Placental pericyte (primary cell): ENCODE results near the gene HERPUD1. TPM values are rescaled to one million over a fixed set of nuclear protein-coding genes. Genes with fewer than 3 reads are reported as not detected.

Experiments
- total RNA-seq: library from RNA; depleted of rRNA; stranded (reverse); fragments of >200 nt; gene quantifications from 2 replicates; pipeline ENCODE4 v1.2.3, GENCODE V29; 2012

The HERPUD1 gene, protein sequence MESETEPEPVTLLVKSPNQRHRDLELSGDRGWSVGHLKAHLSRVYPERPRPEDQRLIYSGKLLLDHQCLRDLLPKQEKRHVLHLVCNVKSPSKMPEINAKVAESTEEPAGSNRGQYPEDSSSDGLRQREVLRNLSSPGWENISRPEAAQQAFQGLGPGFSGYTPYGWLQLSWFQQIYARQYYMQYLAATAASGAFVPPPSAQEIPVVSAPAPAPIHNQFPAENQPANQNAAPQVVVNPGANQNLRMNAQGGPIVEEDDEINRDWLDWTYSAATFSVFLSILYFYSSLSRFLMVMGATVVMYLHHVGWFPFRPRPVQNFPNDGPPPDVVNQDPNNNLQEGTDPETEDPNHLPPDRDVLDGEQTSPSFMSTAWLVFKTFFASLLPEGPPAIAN
- total RNA-seq, result 90.5 and 646 TPM in 2 replicates

GRCh38 chr16:56931892-56932720, at the start of gene HERPUD1:
HERPUD1 (plus strand) TSS chr16:56932142; CDS start chr16:56932245, 103 bp downstream.

GRCh38 chr16:56961851-56962281, 29.9 kb downstream of the HERPUD1 start, which contains the start of gene CETP:
CETP (plus strand) TSS chr16:56961950; CDS start chr16:56961980, 30 bp downstream.

DNA sequence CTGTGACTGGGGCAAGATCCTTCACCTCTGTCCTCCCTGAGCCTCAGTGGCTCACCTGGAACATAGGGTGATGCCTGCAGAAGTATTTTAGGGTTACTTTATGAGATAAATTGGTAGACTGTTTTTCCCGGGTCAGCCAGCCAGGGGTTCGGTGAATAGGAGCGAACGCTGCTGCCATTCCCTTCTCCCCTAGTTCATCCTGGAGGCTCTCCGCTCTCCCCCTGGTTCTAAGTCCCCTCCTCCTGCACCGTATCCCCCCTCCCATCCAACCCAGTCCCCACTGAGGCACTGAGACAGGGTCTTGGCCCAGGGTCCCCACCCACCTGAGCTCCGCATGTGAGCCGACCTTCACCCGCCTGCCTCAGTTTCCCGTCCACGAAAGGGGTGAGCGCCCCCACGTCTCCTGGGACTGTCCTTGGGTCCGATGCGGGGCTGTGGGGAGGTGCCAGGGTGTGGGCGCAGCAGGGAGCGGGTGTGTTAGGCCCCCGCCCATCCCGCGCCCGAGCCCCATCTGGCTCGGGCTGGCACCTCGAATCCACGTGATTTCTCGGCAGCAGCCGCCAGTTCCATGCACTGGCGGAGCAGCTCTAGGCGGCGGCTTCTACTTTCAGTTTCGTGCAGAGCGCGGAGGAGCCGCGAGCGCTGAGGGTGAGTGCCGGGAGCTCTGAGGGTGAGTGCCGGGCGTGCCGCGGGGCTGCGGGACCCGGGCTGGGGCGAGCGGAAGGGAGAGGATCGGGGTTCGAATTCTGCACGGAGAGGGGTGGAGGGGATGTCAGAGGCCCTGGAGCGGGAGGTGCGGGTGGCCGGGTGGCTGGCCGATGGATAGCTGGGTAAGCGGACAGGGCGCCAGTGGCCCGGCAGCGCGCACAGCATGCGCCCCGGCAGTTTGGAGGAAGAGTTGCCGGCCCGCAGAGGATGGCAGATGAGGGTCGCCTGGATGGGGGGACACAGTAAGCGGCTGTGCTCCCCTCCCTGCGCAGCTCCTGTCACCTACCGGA, 57.3 kb downstream of the HERPUD1 start, which contains the start of gene NLRC5:
Gene NLRC5 (plus strand): TSS at position 610 of the 998 bp plus-strand sequence. CDS start 31,156 bp downstream, outside the sequence.

Other genes starting within 250 kb of the HERPUD1 start
- gene MT1X, start 249.7 kb upstream of the HERPUD1 start, total RNA-seq, result 26.0 and 38.7 TPM in 2 replicates
- gene NUP93, start 202.0 kb upstream of the HERPUD1 start, total RNA-seq, result 36.1 and 98.2 TPM in 2 replicates
- gene SLC12A3, start 66.9 kb upstream of the HERPUD1 start, total RNA-seq, result not detected in 2 replicates
- under 0.01 TPM in 1 of 2 replicates, not detected in the other for gene CETP, start 29.8 kb downstream of the HERPUD1 start, total RNA-seq
- 33.5 and 79.3 TPM in 2 replicates for gene NLRC5, start 57.4 kb downstream of the HERPUD1 start, total RNA-seq
- 15.5 and 34.2 TPM in 2 replicates for gene CPNE2, start 160.4 kb downstream of the HERPUD1 start, total RNA-seq